Lower leg skin (tissue), 4 donors: ENCODE results near the gene RAPGEF4. TPM values are rescaled to one million over a fixed set of nuclear protein-coding genes. Genes with fewer than 3 reads are reported as not detected.

ENCODE experiments used
- DNase-seq, 2 donors: peaks; one replicate each; pipeline ENCODE4 v3.0.0-alpha.2; 2019; ENCODE audit warnings: low spot score in 2 of 2
- H3K4me3 ChIP-seq: fragments of 200-600 bp; sonication (generic); 2 replicates; pipeline ENCODE4 v1.5.1; 2017; ENCODE audit warnings: mild to moderate bottlenecking, low read depth; ENCODE audit not compliant: poor library complexity, severe bottlenecking
- POLR2A ChIP-seq, 2 donors: fragments of 450-650 bp; IDR thresholded peaks; one replicate each; pipeline ENCODE4 v1.6.1; 2016 to 2017; ENCODE audit warnings: antibody characterized with exemption in 2 of 2, mild to moderate bottlenecking in 1 of 2, moderate library complexity in 1 of 2
- WGBS, 2 donors: methylation state at CpG; one replicate each; pipeline ENCODE4 v1.1.5; 2018; 5-methylcytosine and 5-hydroxymethylcytosine counted together
- intact Hi-C: fragments of 100-400 bp; cut with DNase I; formaldehyde crosslinking; loops from one replicate; pipeline ENCODE4 v1.15.0; 2023; ENCODE audit warnings: low total_unique reads
- total RNA-seq, 4 donors: library from RNA; depleted of rRNA; stranded (reverse); fragments of >200 nt; gene quantifications; one replicate each; pipeline ENCODE4 v1.1.0, GENCODE V29; 2016
- TF ChIP-seq, protein P1 (sequence below), 3 donors: fragments of 450-650 bp; IDR thresholded peaks; one replicate each; pipeline ENCODE4 v1.5.1; 2016; ENCODE audit warnings: antibody characterized with exemption in 3 of 3, mild to moderate bottlenecking in 3 of 3, moderate library complexity in 2 of 3

Gene RAPGEF4
- total RNA-seq, 4 donors from 2014 or later = 15.5 to 25.8 (median 25.0) TPM

DNA sequence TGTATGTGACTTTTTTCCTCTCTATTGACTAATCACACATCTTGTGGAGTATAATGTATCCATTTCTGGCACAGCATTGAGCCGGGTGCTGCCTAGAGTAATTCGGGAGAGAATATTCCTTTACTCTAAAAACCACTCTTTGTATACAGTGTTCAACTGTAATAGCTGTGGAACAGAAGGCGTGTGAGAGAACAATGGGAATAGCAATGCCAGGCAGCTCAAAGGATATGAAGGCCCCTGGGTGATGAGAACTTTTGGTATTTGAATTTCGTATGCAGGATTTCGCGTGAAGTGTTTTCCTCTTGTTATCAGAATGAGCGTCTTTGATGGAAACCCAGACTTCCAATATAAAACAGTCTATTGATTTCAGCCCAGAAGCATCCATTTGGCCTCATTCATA, 255.4 kb downstream of the RAPGEF4 start:
- intact Hi-C loops = no loop called here

GRCh38 chr2:172993139-172993538, 257.5 kb downstream of the RAPGEF4 start:
- no peak overlapping the region for H3K4me3 ChIP-seq
- intact Hi-C loops = no loop called here
- no peak for TF ChIP-seq POLR2A (IDR thresholded peaks at IDR 0.05)
- TF ChIP-seq, protein P1, sequence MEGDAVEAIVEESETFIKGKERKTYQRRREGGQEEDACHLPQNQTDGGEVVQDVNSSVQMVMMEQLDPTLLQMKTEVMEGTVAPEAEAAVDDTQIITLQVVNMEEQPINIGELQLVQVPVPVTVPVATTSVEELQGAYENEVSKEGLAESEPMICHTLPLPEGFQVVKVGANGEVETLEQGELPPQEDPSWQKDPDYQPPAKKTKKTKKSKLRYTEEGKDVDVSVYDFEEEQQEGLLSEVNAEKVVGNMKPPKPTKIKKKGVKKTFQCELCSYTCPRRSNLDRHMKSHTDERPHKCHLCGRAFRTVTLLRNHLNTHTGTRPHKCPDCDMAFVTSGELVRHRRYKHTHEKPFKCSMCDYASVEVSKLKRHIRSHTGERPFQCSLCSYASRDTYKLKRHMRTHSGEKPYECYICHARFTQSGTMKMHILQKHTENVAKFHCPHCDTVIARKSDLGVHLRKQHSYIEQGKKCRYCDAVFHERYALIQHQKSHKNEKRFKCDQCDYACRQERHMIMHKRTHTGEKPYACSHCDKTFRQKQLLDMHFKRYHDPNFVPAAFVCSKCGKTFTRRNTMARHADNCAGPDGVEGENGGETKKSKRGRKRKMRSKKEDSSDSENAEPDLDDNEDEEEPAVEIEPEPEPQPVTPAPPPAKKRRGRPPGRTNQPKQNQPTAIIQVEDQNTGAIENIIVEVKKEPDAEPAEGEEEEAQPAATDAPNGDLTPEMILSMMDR (IDR thresholded peaks at IDR 0.05) = no peak
- DNase-seq = no peak
- WGBS, 2 donors = 89 to 90% methylated on average over 4 of the region's 4 CpGs

More for the DNA sequence above, 255.4 kb downstream of the RAPGEF4 start:
- 82 to 89% methylated on average over 7 of the region's 7 CpGs for WGBS, 2 donors
- TF ChIP-seq, protein P1 (IDR thresholded peaks at IDR 0.05) = no peak
- no peak for TF ChIP-seq POLR2A (IDR thresholded peaks at IDR 0.05)
- no peak overlapping the region for H3K4me3 ChIP-seq
- DNase-seq = no peak

- 80 to 89% methylated on average over 11 of the region's 11 CpGs for WGBS, 2 donors
- no peak for DNase-seq
- TF ChIP-seq, protein P1 (IDR thresholded peaks at IDR 0.05) = no peak
- TF ChIP-seq POLR2A (IDR thresholded peaks at IDR 0.05) = no peak
- H3K4me3 ChIP-seq = no peak overlapping the region
- intact Hi-C loops = no loop called here
Measured at GRCh38 chr2:172993931-172994717, 258.5 kb downstream of the RAPGEF4 start.

DNA sequence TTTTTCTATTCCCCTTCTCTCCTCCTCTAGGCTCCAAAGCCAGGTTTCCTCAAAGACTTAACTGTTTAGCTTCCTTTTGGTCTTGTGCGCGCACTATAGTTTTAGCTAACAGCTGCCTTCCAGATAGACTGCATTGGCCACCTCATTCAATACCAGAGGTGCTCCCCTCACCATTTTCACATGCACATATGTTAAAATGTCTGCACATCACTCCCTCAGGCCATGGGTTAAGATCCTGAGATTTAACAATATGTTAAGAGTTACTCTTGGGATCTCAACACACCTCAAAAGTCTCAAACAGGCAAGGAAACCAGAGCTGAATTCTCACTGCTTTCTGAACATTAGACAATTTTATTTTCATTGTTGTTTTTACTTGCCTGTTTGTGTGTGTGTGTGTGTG, 259.2 kb downstream of the RAPGEF4 start:
- WGBS, 2 donors = 97 to 99% methylated on average over 2 of the region's 2 CpGs
- DNase-seq = no peak
- no peak for TF ChIP-seq POLR2A (IDR thresholded peaks at IDR 0.05)
- TF ChIP-seq, protein P1 (IDR thresholded peaks at IDR 0.05) = no peak
- intact Hi-C loops = no loop called here
- no peak overlapping the region for H3K4me3 ChIP-seq

DNA sequence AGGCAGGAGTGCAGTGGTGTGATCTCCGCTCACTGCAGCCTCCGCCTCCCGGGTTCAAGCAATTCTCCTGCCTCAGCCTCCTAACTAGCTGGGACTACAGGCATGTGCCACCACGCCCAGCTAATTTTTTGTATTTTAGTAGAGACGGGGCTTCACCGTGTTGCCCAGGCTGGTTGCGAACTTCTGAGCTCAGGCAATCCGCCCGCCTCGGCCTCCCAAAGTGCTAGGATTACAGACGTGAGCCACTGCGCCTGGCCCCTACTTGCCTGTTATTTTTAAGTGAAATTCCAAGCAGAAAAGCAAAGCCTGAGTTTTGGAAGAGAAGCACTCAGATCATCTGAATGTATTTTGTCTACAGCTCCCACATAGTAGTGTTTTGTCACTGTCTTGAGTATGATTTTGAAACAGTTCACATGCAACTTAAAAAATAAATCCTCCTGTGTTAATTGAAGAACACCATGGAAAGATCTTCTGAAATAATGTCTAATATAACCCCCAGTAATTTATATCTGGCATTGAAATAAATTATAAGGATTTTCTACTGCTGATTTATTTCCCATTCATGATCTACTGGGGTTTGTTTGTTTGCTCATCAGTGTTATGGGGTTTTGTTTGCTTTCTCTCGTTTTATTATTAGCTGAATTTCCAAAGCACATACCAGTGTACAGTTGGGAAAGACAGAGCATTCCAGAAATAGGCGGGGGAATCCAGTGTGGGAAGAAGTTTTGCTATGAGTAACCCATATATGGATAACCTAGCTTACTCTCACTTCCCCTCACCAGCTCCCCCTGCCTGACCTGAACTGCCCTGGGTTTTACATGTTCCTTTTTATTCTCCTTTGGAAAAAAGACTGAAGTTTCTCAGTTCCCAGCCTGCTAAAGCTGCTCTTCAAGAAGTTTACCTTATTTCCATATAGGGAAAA, 259.9 kb downstream of the RAPGEF4 start:
- no peak overlapping the region for H3K4me3 ChIP-seq
- intact Hi-C loops = no loop called here
- no peak for TF ChIP-seq POLR2A (IDR thresholded peaks at IDR 0.05)
- TF ChIP-seq, protein P1 (IDR thresholded peaks at IDR 0.05) = no peak
- DNase-seq = peak in 1 of 2 donors; percentile 43
- 57 to 61% methylated on average over 14 of the region's 14 CpGs for WGBS, 2 donors
